ENCODE results near the gene TENM4.

Gene TENM4

DNA sequence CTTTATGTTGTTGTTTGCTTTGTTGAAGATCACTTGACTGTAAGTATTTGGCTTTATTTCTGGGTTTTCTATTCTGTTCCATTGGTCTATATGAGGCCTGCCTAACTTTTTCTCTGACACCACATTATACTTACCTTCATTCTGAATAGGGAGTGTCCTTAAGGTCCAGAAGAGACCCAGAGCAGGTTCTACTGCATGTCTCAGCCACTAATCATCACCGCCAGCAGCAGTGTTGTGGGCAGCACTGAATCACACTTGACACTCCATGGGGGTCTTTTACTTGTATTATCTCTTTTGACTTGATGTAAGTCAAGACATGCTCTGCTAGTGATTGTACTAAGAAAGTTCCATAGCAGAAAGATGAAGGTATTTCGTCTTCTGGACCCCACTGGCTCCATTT is 274.9 kb downstream of the TENM4 start:
- no peak for DNase-seq

DNA sequence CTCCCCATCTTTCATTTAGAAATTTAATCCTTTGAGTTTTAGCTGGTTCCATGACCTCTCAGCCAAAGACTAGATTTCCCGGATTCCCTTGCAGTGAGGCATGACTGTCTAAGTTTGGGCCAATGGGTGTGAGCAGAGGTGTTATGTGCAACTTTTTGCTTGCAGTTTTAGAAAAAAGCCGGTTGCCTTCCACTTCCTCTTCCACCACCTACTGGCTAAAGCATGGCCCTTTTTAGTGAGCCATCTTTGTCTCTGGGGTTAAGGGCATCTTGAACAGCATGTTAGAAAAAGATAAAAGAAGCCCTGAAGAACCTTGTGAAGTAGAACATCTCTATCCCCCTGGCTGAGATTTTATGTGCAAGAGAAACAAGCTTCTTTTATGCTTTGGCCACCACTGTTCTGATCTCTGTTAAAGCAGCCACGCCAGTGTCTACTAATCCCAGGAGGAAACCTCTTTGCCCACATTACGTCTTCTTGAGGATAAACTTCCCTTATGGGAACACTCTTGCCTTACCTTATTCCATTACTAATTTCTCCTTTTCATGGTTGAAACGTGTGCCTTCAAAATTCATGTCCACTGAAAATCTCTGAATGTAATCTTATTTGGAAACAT is 279.9 kb downstream of the TENM4 start:
- peak in 1 of 2 donors; percentile 30 for DNase-seq

DNA sequence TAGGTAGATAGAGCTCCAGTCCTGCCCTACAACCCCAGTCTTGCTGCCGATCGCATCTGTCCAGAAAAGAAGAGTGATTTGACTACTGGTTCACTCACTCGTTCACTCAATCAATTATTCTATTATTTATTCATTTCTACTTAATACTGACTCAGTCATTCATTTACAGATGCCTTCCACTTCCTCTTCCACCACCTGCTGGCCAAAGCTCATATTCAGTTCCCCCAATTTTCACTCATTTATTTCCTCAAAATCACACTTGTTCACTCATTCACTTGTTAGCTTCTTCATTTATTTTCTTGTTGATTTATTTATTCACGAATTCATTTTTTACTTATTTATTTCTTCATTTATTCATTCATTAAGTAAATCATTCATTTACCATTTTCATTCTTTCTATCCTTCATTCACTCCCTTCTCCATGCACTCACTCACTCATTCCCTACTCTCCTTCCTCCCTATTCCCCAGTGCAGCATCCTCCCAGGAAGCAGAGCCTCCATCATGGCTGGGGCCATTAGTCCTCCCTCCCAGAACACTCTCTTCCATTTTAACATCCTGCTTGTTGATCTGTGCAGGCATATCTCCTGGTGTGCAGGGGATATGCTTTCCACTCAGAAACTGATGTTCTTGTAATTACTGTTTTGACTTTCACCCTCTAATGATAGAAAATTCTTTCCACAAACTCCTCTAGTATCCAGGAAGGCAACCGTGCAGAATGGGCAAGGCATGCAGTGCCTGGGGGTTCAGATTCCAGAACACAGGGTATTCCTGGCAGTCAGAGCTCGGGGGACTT is 281.0 kb downstream of the TENM4 start:
- DNase-seq = no peak

DNA sequence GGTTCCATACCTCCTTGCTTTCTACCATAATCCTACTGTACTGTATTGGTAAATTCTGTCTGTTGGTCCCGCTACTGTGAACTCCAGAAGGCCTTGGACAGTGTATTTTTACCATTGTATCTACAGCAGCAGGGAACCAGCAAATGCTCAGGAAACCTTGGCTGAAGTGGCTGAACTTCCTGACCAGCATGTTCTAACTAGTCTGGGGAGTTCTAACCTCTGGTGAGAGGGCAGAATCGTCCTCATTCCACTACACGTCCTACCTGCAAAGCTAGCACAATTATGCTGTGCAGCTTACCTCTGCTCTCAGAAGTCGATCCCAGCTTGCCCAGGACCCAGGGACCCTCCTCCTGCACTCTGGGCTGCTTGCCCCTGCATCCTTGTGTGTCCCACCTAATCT is 283.1 kb downstream of the TENM4 start:
- no peak for DNase-seq

- DNase-seq = no peak
Observed at GRCh38 chr11:79156031-79156430, 284.8 kb downstream of the TENM4 start.

DNA sequence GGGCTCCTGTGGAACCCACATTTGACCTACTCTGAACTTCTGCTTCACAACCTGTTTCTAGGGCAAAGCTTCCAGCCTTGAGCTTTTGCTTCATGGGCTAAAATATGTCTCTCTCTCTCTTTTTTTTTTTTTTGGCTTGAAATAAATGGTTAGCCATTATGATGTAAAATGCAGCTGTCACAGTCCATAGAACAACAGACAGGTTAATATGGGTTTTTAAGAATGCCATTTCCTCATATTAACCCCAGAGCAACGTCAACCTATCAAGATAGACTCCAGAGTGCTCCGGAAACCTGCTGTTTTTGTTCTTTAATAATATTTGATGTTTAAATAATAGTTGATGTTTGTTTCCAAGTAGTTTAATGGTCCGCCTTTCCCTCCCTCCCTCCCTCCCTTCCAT is 285.6 kb downstream of the TENM4 start:
- no peak for DNase-seq

DNA sequence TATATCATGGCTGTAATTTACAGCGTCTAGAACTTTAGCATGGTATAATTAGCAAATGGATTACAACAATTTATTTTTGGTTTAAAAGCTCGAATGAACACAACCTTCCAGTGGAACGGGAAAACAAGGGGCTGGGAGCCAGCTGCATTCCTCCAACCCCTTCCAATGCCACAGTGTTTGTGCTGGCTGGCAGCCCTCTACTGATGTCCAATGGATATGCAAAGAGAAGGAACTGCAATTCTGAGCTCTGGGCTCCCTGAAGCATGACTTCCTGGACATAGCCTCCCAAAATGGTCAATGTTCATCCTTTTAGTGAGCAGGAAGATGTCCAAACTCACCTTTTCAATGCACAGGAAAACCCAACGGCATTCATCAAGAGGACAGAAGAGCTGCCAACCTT is 288.3 kb downstream of the TENM4 start:
- DNase-seq = no peak

- peak in 1 of 2 donors; percentile 74 for DNase-seq
Observed at GRCh38 chr11:79151396-79151795, 289.4 kb downstream of the TENM4 start.

GRCh38 chr11:79150966-79151365 is 289.9 kb downstream of the TENM4 start:
- peak; percentile 3 to 62 for DNase-seq

DNA sequence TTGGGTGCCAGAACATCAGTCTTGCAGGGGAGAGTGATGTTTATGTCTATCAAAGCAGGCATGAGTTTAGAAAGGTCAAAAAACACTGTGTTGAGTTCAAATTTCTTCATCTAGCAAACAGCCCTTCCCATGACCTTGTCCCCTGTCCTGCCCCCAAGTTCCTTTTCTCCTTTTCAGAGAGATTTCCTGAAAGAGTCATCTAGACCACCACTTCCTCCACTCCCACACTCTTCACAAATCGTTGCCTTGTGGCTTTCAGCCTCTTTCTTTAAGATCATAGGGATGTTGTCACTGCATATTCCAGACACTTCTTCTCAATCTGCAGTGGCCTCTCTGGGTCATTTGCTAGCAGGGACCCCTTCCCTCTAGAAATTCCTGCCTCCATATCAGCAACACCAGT is 290.5 kb downstream of the TENM4 start:
- peak; percentile 67 to 95 for DNase-seq

DNA sequence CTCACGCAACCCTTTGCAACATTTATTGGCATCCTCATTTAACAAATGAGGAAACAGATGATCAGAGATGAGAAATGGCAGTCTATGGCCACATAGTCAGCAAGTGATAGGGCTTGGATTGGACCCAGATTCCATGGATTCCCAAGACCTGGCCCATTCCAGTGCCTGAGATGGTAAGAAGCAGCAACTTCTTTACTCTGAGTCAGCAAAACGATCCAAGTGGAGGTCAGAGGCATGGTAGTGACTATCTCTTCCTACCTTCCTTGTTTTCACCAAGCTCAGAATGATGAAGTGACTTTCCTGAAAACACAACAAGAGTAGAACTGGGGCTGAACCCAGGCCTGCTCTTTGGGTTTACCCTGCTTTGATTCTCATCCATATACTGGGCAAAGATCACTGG is 293.1 kb downstream of the TENM4 start:
- DNase-seq = no peak

- no peak for DNase-seq
Observed at GRCh38 chr11:79147011-79147410, 293.8 kb downstream of the TENM4 start.

DNA sequence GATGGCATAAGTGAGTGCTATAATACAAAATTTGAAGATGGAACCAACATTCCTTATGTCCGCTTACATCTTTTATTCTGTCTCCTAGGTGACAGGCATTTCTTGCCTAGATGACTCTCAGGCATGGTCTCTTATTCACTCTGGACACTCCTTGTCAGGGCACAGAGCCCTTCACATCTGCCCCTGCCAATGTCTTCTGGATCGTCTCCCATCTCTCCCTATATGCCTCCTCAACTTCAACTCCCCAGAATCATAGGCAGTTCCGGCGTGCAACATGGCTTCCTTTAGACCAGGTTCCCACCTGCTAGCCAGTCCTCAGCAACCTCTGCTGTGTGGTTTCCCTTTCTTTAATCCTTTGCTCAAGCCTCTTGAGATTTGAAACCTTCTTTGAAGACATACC is 300.9 kb downstream of the TENM4 start:
- no peak for DNase-seq

- no peak for DNase-seq
Observed at GRCh38 chr11:79129702-79130101, 311.1 kb downstream of the TENM4 start.

DNA sequence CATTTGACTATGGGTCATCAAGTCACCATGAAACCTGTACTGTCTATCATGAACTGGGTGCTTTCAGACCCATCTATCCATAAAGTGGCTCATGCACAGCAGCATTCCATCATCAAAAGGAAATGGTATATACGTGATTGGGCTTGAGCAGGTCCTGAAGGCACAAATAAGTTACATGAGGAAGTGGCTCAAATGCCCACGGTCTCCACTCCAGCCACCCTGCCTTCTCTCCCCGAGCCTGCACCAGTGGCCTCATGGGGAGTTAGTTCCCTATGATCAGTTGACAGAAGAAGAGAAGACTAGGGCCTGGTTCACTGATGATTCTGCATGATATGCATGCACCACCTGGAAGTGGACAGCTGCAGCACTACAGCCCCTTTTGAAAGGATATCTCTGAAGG is 312.5 kb downstream of the TENM4 start:
- DNase-seq = no peak

DNA sequence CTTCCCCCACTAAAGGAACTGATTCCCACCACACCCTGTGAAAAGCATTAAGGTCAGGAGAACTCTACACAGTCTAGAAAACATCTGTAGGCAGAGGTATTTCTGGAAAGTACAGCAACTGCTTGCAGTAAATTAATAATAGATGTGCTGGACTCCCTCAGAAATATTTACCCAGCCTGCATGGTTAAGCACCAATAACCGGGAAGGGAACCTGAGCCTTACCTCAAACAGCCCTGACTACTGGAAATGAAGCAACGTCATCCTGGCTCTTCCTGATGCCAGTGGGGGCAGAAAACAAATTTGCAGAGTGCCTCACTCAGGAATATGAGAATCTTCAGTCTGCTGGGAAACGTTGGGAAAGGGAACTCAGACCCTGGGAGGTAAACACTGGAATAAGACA is 318.1 kb downstream of the TENM4 start:
- no peak for DNase-seq

DNA sequence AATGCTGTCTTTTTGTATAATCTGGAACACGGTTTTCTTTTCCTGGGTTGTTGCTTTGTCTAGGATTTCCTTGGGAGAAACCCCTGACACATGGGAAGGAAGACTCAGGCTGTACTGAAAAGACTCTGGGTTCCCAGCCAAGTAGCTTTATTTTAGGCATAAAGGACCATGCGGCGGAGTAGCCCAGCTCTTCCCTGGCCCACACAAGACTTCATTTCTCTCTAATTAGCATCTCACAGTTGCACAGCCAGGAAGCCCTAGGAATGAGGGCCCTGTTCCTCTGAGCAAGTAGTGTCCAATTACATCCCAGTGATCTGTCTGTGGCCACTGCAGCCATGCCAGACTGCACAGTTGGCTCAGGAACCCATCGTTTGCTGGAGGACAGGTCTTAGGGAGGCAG is 319.5 kb downstream of the TENM4 start:
- DNase-seq = no peak

GRCh38 chr11:79119491-79120284 is 321.1 kb downstream of the TENM4 start:
- no peak for DNase-seq

GRCh38 chr11:79117488-79117887 is 323.3 kb downstream of the TENM4 start:
- DNase-seq = no peak

DNA sequence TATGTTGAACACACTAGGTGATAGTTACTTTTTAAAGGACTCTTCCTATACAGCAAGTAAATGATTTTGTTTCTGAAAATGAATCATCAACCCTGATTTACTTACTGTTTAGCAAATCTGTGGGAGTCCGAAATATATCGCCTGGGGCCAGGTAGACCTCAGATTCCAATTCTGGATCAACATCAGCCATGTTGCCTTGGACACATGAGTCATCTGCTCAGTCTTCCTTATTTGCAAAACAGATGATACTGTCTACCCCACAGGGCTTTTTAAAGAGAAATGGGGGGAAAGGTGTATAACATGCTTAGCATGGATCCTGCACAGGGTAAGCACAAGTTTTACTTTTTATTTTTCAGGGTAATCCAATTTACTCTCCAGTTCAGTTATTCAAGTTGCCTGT is 324.2 kb downstream of the TENM4 start:
- DNase-seq = no peak

DNA sequence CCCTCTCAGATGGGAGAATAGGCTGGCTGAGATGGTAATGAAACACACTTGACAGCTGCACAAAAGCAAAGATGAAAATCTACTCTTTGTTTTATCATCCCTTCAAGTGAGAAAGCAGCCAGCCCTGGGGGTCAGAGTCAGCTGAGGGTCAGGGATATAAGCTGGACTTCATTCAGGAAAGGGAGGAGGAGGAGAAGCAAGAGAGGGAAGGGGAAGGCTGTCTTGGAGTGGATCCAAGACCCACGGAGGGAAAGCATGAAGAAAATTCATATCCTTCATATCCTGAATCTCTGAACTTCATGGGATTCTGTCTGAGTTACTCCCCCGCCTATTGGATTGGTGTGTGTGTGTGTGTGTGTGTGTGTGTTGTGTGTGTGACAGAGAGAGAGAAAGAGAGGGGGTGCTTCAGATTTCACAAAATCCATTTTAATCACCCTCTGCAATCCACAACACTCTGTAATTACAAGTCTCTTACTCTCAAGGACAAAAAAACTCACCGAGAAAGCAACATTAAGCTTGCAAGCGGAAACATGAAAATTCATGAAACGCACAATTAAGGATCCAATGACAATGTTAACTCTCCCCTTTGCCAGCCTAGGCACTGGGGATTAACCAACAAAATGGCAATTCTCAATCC is 327.7 kb downstream of the TENM4 start:
- DNase-seq = no peak

DNA sequence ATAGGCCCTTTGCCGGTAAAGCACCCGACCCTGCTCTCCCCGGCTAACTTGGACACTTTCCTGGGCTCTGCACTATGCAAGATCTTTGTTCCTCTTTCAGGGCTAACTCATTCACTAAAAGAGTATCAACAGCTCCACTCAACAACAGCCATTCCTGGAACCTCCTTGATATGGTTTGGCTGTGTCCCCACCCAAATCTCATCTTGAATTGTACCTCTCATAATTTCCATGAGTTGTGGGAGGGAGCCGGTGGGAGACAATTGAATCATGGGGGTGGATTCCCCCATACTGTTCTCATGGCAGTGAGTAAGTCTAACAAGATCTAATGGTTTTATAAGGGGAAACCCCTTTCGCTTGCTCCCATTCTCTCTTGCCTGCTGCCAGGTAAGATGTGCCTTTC is 330.0 kb downstream of the TENM4 start:
- peak in 1 of 2 donors; percentile 25 for DNase-seq

- DNase-seq = no peak
Observed at GRCh38 chr11:79110321-79110720, 330.5 kb downstream of the TENM4 start.

All from inflammatory macrophage treated with lipopolysaccharide for 1 hour (primary cell).